22Rv1 (cell line): ENCODE results near the gene VSIG10L.
A peak's percentile ranks its signal among the peaks of the same experiment; 100 is the strongest.

Experiments used
- CTCF ChIP-seq: fragments of 450-650 bp; IDR thresholded peaks from 2 replicates; pipeline ENCODE4 v1.5.1; 2017; ENCODE audit warnings: mild to moderate bottlenecking
- ZFX ChIP-seq: fragments of 450-650 bp; IDR thresholded peaks from 2 replicates; pipeline ENCODE4 v1.6.1; 2017; ENCODE audit warnings: antibody characterized with exemption, borderline replicate concordance

GRCh38 chr19:51339687-51340656, 2.0 kb downstream of the VSIG10L start:
- TF ChIP-seq CTCF, result peak; percentile 50
- no peak for TF ChIP-seq ZFX
